Activated CD4-positive, alpha-beta T cell treated with anti-CD3 and anti-CD28 coated beads, Interleukin-2, amount 10 ng/mL, durations not matched to agents 7 days and 5 days (primary cell): ENCODE measurements around the gene ZSWIM8. TPM values are rescaled to one million over a fixed set of nuclear protein-coding genes. Genes with fewer than 3 reads are reported as not detected.

Source experiments
- CTCF ChIA-PET: fragments of 350-600 bp; sonication (Branson Sonifier 250); formaldehyde crosslinking; loops from one replicate; lab custom pipeline; 2021; ENCODE audit warnings: antibody characterized with exemption; lab: Charles Lee
- POLR2A ChIA-PET: fragments of 350-600 bp; sonication (Branson Sonifier 250); formaldehyde crosslinking; loops from one replicate; lab custom pipeline; 2021; ENCODE audit warnings: antibody characterized with exemption; lab: Charles Lee
- DNase-seq: peaks from one replicate; pipeline ENCODE4 v3.0.0-alpha.2; 2020
- H3K27ac Mint-ChIP-seq: one replicate; pipeline ENCODE4 v1.8.0; 2021; ENCODE audit warnings: mild to moderate bottlenecking, moderate library complexity, mixed read lengths
- H3K27me3 Mint-ChIP-seq: one replicate; pipeline ENCODE4 v1.8.0; 2021; ENCODE audit warnings: mixed read lengths
- H3K36me3 Mint-ChIP-seq: one replicate; pipeline ENCODE4 v1.8.0; 2021; ENCODE audit warnings: low read depth, mixed read lengths
- H3K4me1 Mint-ChIP-seq: one replicate; pipeline ENCODE4 v1.8.0; 2021; ENCODE audit warnings: mixed read lengths
- H3K4me3 Mint-ChIP-seq: one replicate; pipeline ENCODE4 v1.8.0; 2021; ENCODE audit warnings: mild to moderate bottlenecking, moderate library complexity, mixed read lengths
- H3K9me3 Mint-ChIP-seq: one replicate; pipeline ENCODE4 v1.8.0; 2021; ENCODE audit warnings: mixed read lengths
- total RNA-seq, 2 experiments: library from RNA; stranded (reverse); gene quantifications; one replicate each; pipeline ENCODE4 v1.2.3, GENCODE V29; 2021

ZSWIM8 gene
- total RNA-seq, 2 experiments from 2014 or later = 79.2 to 87.3 TPM

DNA sequence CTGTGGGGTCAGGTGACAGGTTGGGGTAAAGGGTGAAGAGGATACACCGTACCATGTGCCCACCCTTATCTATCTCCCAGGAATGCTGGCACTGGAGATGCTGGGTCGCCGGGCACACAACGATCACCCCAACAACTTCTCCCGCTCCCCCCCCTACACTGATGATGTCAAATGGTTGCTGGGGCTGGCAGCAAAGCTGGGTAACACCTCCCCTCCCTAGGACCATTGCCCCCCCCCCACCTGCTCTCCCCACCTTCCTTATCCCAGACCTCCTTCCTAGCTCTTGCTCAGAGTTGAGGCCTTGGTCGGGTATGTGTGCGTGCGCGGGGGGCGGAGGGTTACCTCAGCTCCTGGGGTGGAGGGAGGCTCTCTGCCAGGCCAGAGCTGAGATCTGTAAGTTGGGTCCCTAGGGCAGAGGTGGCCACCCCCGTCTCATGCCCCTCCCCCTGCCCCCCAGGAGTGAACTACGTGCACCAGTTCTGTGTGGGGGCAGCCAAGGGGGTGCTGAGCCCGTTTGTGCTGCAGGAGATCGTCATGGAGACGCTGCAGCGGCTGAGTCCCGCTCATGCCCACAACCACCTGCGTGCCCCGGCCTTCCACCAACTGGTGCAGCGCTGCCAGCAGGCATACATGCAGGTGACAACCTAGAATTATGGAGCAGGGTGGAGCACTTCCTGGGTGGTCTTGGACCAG is 15.3 kb downstream of the ZSWIM8 start:
- Mint-ChIP-seq H3K9me3 (no peaks in the 10 kb centered on the region), H3K4me1 (peaks cover 7% of the 10 kb centered on the region), H3K36me3 (peaks cover 46% of the 10 kb centered on the region), H3K4me3 (no peak overlapping the region), H3K27me3 (no peaks in the 10 kb centered on the region), H3K27ac (no peak overlapping the region)
- ChIA-PET CTCF (interaction anchor here (0.6 to 0.9 kb wide), 3 partner anchors 28 to 404 kb away, joined by 3 read pairs; no protein-coding TSS in a partner anchor), POLR2A (no interaction called here)
- no peak for DNase-seq

DNA sequence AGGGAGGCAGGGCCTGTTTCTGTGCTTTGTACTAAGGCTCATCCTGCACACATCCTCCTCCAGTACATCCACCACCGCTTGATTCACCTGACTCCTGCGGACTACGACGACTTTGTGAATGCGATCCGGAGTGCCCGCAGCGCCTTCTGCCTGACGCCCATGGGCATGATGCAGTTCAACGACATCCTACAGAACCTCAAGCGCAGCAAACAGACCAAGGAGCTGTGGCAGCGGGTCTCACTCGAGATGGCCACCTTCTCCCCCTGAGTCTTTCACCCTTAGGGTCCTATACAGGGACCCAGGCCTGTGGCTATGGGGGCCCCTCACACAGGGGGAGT is 15.8 kb downstream of the ZSWIM8 start:
- Mint-ChIP-seq H3K9me3 (no peaks in the 10 kb centered on the region), H3K4me1 (peaks cover 12% of the 10 kb centered on the region), H3K27ac (no peak overlapping the region), H3K27me3 (no peaks in the 10 kb centered on the region), H3K36me3 (peaks cover 50% of the 10 kb centered on the region), H3K4me3 (no peak overlapping the region)
- DNase-seq = no peak
- CTCF ChIA-PET = interaction anchor here (0.9 to 1.0 kb wide), 3 partner anchors 8 to 79 kb away, joined by 3 read pairs; no protein-coding TSS in a partner anchor
- POLR2A ChIA-PET = no interaction called here

DNA sequence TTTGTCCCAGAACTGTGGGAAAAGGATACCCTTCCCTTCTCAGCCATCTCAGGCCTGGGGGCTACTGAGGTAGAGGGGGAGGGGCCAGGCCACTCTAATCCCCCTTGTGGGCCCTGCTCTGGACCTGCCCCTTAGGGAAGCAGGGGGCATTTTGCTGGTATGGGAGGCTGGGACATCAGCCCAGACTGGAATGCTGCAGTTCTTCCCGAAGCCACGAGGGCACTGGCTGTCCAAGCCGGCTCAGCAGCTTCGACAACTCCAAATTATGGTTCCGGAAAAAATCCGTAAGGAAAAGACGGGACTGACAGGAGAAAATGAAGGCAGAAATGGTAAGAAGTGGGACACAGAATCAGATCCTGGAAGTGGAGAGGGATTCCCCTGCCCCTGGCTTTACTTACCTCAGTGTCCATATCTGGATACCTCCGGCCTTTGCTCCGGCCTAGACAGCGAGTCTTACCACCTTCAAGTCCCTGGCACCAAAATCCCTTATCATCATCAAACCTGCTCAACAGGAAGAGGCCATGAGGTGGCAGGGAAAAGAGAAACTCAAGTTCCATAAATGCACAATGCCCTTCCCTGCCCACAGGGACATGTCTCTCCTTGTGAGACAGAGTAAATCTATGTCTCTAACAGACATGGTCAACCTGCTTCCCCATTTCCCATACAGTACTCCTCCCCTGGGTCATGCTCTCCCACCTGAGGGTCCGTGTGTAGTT is 17.0 kb downstream of the ZSWIM8 start:
- H3K4me3 Mint-ChIP-seq = no peak overlapping the region
- peaks cover 24% of the 10 kb centered on the region for H3K4me1 Mint-ChIP-seq
- no peaks in the 10 kb centered on the region for H3K9me3 Mint-ChIP-seq
- peaks cover 54% of the 10 kb centered on the region for H3K36me3 Mint-ChIP-seq
- H3K27me3 Mint-ChIP-seq = no peaks in the 10 kb centered on the region
- no peak for DNase-seq
- no peak overlapping the region for H3K27ac Mint-ChIP-seq
- ChIA-PET POLR2A (no interaction called here), CTCF (interaction anchor here (1.0 kb wide), 1 partner anchor 9 kb away, joined by 3 read pairs; no protein-coding TSS in a partner anchor)

DNA sequence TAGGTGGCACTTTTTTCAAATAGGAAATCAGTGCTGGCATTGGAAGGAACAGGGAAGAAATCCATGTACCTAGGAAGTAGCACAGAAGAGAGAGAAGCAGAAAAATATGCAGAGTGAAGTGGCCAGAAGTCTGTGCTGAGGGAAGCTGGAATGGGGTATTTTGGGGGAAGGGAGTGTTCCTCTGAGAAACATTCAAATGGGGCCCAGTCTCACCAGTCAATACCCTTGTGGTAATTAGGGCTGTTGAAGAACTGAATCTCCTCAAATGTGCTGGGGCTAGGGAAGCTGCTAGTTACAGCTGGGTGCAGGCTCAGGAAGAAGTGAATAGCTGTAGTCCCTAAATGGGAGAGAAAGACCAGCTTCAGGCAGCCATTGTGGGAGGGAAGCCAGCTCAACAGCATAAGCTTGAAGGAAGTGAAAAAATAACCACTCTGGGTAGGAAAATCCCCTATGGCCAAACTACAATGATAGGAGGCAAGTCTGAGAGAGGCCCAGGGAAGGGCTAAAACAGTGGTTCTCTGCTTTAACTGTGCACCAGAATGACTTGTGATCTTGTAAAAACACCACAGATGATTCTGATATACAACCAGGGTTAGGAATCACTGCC is 18.4 kb downstream of the ZSWIM8 start:
- Mint-ChIP-seq H3K36me3 (peaks cover 60% of the 10 kb centered on the region), H3K4me1 (peaks cover 37% of the 10 kb centered on the region), H3K27me3 (no peaks in the 10 kb centered on the region), H3K4me3 (no peak overlapping the region), H3K9me3 (no peaks in the 10 kb centered on the region), H3K27ac (peak overlapping the region; percentile 47)
- no peak for DNase-seq
- CTCF ChIA-PET = interaction anchor here (0.9 to 3.0 kb wide), 2 partner anchors 17 to 76 kb away, joined by 3 to 10 read pairs; partner anchors contain the start of gene ZSWIM8
- POLR2A ChIA-PET = no interaction called here

DNA sequence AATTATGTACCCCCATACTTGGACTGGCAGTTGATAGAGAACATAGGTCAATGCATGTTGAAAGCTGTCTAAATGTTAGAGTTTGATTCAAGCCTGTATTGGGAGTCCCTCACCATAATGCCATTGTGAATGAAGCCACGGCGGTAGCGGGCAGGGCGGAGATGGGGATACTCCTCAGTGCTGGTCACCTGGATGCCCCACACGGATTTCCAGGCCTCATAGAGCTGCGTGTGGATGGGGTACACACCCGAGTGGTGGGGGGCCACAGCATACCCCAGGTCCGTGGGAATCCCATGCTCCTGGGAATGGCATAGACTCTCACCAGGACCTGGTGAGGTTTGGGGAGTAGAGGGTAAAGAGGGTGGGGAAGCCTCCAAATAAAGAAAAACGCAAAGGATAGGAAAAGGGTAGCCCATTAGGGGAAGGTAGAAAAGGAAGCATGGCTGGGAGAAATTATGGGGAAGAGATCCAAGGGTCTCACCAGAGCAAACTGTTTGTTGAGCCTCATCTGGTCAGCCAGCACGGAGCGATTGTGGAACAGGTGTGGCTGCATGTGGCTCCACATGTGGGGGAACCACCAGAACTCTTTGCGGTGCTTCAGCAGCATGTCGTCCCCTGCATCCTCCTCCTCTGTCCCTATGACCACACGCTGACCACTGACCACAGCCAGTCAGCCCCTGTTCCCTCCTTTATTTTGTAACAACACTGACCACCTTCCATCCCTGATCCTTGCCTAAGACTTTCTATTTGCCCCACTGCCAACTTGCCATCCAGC is 21.0 kb downstream of the ZSWIM8 start:
- H3K9me3 Mint-ChIP-seq = no peaks in the 10 kb centered on the region
- H3K36me3 Mint-ChIP-seq = peaks cover 65% of the 10 kb centered on the region
- DNase-seq = no peak
- ChIA-PET CTCF (interaction anchor here (1.1 to 3.0 kb wide), 4 partner anchors 12 to 73 kb away, joined by 3 to 20 read pairs (median 7); partner anchors contain the start of gene ZSWIM8), POLR2A (no interaction called here)
- H3K27me3 Mint-ChIP-seq = no peaks in the 10 kb centered on the region
- no peak overlapping the region for H3K27ac Mint-ChIP-seq
- H3K4me1 Mint-ChIP-seq = peaks cover 54% of the 10 kb centered on the region
- H3K4me3 Mint-ChIP-seq = no peak overlapping the region

DNA sequence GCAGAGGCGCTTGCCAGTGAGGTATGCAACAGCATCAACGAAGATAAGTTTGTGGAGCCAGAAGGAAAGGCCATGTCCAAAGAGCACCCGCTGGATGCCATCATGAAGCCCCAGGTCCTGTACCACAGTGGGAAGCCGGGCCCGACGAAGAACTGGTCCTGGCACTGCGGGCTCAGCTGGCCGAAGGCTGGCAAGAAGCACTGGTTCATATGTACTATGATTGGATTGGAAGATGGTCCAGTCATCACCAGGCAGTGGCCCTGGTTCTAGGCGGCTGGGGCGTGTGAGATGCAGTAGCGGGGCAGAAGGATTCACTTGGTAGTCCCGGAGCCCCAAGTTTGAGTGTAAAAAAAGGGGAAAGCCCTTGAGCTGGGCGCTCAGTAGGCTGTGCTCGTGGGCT is 22.1 kb downstream of the ZSWIM8 start:
- H3K36me3 Mint-ChIP-seq = peaks cover 60% of the 10 kb centered on the region
- peak overlapping the region; percentile 73 for H3K27ac Mint-ChIP-seq
- DNase-seq = no peak
- H3K27me3 Mint-ChIP-seq = no peaks in the 10 kb centered on the region
- H3K4me1 Mint-ChIP-seq = peaks cover 54% of the 10 kb centered on the region
- ChIA-PET CTCF (interaction anchor here (1.1 to 2.6 kb wide), 3 partner anchors 13 to 72 kb away, joined by 4 to 20 read pairs (median 9); partner anchors contain the start of gene ZSWIM8), POLR2A (no interaction called here)
- H3K4me3 Mint-ChIP-seq = no peak overlapping the region
- no peaks in the 10 kb centered on the region for H3K9me3 Mint-ChIP-seq

DNA sequence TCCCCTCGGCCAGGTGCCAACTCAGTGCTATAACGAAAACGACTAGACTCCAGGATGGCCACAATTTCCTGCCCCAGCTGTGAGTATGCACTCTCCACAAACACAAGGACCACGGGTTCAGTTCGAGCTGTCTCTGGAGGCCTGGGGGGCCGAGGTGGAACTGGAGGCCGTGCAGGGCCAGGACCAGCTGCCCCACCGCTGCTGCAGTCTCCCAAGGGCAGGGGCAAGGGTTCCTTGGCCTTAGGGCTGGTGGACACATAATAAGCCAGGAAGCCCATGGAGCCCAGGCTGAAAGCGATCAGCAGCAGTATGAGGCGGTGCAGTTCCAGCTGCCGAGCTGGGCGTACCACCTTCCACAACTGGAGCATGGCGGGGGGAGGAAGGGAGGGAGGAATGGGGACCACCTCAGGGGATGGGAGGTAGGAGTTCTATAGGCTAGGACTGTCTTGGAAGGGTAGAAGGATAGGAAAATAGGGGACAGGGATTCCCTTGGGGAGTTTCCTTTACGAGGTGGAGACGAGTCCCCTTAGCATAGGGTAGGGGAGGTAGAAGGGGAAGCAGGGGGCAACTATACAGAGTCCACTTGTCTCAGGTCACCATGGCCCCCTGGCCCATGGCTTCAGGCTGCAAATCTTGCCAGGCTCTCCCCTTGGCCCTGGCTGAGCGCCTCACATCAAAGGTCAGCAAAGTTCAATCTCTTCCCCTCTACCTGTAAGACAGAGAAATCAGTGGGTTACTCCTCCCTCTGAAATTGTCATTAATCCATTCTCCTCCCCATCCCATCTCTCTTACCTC is 22.8 kb downstream of the ZSWIM8 start:
- no peak for DNase-seq
- Mint-ChIP-seq H3K4me1 (peaks cover 61% of the 10 kb centered on the region), H3K9me3 (no peaks in the 10 kb centered on the region), H3K27me3 (no peaks in the 10 kb centered on the region), H3K4me3 (no peak overlapping the region), H3K36me3 (peaks cover 60% of the 10 kb centered on the region), H3K27ac (no peak overlapping the region)
- ChIA-PET POLR2A (no interaction called here), CTCF (interaction anchor here (0.6 to 2.6 kb wide), 6 partner anchors 9 to 1063 kb away, joined by 3 to 9 read pairs (median 4); partner anchors contain the start of gene ZSWIM8)

DNA sequence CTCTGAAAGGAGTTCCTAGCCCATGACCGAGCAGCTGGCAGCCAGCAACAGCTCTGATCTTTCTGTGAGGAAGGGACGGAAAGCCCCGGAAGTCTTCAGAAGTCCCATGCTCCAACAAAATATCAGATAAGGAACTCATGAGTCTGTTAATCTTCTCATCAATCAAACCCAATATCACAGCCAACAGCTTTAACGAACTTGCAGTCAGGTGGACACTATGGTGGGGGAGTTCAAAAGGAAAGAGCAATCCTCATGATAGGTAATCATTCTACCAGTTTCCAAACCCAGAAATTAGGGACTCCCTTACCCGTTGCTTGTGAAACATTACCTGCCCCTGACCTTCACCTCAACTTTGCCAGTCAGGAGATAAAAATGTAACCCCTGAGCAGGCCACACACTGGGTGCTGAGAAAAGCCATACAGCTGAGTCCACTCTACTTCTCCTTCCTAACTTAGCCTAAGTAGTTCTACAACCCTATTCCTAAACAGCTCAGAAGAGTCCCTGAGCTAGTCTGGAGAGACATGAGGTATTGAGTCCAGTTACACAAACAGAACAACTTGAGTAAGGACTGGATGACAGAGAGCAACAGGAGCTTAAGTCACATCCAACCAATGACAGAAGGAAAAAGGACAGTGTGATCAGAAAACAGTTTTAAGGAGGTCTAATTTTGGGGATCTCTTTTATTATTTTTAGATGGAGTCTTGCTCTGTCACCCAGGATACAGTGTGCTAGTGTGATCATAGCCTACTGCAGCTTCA is 23.8 kb downstream of the ZSWIM8 start:
- Mint-ChIP-seq H3K27me3 (no peaks in the 10 kb centered on the region), H3K9me3 (no peaks in the 10 kb centered on the region), H3K4me3 (peak overlapping the region; percentile 87), H3K36me3 (peaks cover 56% of the 10 kb centered on the region), H3K27ac (peak overlapping the region; percentile 98), H3K4me1 (peaks cover 55% of the 10 kb centered on the region)
- POLR2A ChIA-PET = no interaction called here
- DNase-seq = no peak
- CTCF ChIA-PET = interaction anchor here (0.6 to 2.6 kb wide), 7 partner anchors 10 to 1062 kb away, joined by 3 to 9 read pairs (median 4); partner anchors contain the start of gene ZSWIM8

DNA sequence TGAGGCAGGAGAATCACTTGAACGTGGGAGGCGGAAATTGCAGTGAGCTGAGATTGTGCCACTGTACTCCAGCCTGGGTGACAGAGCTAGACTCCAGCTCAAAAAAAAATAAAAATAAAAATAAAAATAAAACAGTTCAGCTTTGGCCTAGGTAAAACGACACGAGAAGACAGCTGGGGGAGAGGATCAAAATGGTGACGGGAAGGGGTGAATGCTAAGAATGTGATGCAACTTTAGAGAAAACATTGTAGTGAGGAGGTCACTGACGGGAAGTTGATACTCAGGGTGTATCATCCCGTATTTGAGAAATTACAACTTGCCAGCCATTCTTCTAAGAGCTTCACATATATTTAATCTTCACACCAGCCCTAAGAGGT is 24.9 kb downstream of the ZSWIM8 start:
- Mint-ChIP-seq H3K9me3 (no peaks in the 10 kb centered on the region), H3K36me3 (peaks cover 59% of the 10 kb centered on the region), H3K27me3 (no peaks in the 10 kb centered on the region), H3K27ac (peak overlapping the region; percentile 98), H3K4me1 (peaks cover 55% of the 10 kb centered on the region), H3K4me3 (peak overlapping the region; percentile 87)
- ChIA-PET POLR2A (no interaction called here), CTCF (interaction anchor here (0.6 to 1.3 kb wide), 4 partner anchors 24 to 488 kb away, joined by 3 to 4 read pairs (median 3); a partner anchor contains a TSS)
- peak; percentile 31 for DNase-seq

DNA sequence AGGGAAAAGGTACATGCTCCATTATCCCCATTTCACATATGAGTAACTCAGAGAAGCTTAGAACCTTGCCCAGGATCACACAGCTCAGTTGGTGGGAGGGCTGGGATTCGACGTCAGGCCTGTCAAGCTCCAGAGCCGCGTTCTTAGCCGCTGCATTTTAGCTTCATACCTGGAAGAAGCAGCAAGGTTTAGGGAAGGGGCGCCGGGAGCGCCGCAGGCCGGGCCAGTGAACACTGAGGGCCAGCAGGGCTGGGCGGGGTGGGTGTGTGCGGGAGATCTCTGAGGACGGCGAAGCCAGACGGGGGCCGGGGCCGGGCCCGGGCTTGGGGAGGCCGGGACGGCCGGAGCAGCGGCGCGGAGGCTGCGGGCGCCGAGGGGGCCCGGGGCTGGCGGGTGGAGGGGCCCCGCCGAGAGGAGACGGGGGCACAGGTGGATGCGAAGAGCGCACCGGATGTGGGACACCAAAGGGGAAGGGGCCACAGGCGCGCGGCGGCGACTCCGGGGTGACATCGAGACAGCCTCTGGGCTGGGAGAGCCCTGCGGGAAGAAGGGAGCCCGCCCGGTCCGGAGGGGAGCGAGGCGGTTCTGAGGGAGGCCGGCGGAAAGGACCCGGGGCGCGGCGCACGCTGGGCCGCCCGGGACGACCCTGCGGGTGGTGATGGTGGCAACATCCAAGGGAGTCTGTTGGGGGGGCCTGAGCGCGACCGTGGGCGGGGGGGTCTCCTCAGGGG is 25.5 kb downstream of the ZSWIM8 start:
- Mint-ChIP-seq H3K4me1 (peaks cover 54% of the 10 kb centered on the region), H3K36me3 (peaks cover 56% of the 10 kb centered on the region), H3K9me3 (no peaks in the 10 kb centered on the region), H3K4me3 (peak overlapping the region; percentile 87), H3K27ac (peak overlapping the region; percentile 98), H3K27me3 (no peaks in the 10 kb centered on the region)
- CTCF ChIA-PET = interaction anchor here (0.6 to 1.3 kb wide), 4 partner anchors 25 to 489 kb away, joined by 3 to 4 read pairs (median 3); a partner anchor contains a TSS
- POLR2A ChIA-PET = no interaction called here
- DNase-seq = peak; percentile 63
